Activated naive CD8-positive, alpha-beta T cell treated with anti-CD3 and anti-CD28 coated beads for 36 hours (primary cell): ENCODE measurements around the gene SMIM3. TPM values are rescaled to one million over a fixed set of nuclear protein-coding genes. Genes with fewer than 3 reads are reported as not detected.
A peak's percentile ranks its signal among the peaks of the same experiment; 100 is the strongest.
"Not testable (repeated sequence)": the region's sequence is repeated elsewhere in the genome, so short reads cannot be mapped to it uniquely, and the experiment has no call there.

ENCODE experiments used
- DNase-seq: peaks from one replicate; pipeline ENCODE4 v3.0.0; 2021
- H3K27ac Mint-ChIP-seq: one replicate; pipeline ENCODE4 v1.8.0; 2022; ENCODE audit warnings: mild to moderate bottlenecking, moderate library complexity, mixed read lengths
- H3K27me3 Mint-ChIP-seq: one replicate; pipeline ENCODE4 v1.8.0; 2022; ENCODE audit warnings: mild to moderate bottlenecking, mixed read lengths
- H3K36me3 Mint-ChIP-seq: one replicate; pipeline ENCODE4 v1.8.0; 2021; ENCODE audit warnings: mild to moderate bottlenecking, mixed read lengths
- H3K4me1 Mint-ChIP-seq: one replicate; pipeline ENCODE4 v1.8.0; 2021; ENCODE audit warnings: mixed read lengths
- H3K4me3 Mint-ChIP-seq: one replicate; pipeline ENCODE4 v1.8.0; 2022; ENCODE audit warnings: mild to moderate bottlenecking, moderate library complexity, mixed read lengths
- H3K9me3 Mint-ChIP-seq: one replicate; pipeline ENCODE4 v1.8.0; 2022; ENCODE audit warnings: mixed read lengths
- total RNA-seq, 2 experiments: library from RNA; stranded (reverse); gene quantifications; one replicate each; pipeline ENCODE4 v1.2.3, GENCODE V29; 2021

The SMIM3 gene
- total RNA-seq, 2 experiments from 2014 or later, result 10.4 to 10.6 TPM

DNA sequence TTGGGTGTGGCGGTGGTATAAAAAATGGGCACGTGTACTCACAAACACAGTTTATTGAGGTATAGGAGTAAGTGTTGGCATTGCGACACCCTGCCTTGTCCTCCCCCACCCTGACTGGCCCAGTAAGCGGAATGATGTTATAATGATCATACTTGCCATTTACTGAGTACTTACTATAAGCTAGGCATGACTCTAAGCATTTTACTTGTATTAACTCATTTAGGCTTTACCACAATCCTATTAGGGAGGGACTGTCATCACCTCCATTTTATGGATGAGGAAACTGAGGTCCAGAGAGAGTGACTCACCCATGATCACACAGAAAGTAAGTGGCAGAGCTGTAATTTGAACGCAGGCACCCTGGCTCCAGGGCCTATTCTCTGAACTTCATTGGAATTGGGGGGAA lies 2.3 kb downstream of the SMIM3 start:
- Mint-ChIP-seq H3K27me3 (no peaks in the 10 kb centered on the region), H3K9me3 (peaks cover 5% of the 10 kb centered on the region), H3K4me3 (peak overlapping the region; percentile 100), H3K36me3 (peaks cover 19% of the 10 kb centered on the region), H3K27ac (peak overlapping the region; percentile 68), H3K4me1 (peaks cover 72% of the 10 kb centered on the region)
- no peak for DNase-seq

- Mint-ChIP-seq H3K36me3 (peaks cover 28% of the 10 kb centered on the region), H3K27ac (peak overlapping the region; percentile 91), H3K9me3 (peaks cover 7% of the 10 kb centered on the region), H3K4me1 (peaks cover 76% of the 10 kb centered on the region), H3K27me3 (no peaks in the 10 kb centered on the region), H3K4me3 (no peak overlapping the region)
- no peak for DNase-seq
These were observed 3.4 kb downstream of the SMIM3 start for GRCh38 chr5:150781706-150782614.

- peaks cover 78% of the 10 kb centered on the region for H3K4me1 Mint-ChIP-seq
- no peaks in the 10 kb centered on the region for H3K27me3 Mint-ChIP-seq
- no peak for DNase-seq
- H3K36me3 Mint-ChIP-seq, result peaks cover 33% of the 10 kb centered on the region
- H3K4me3 Mint-ChIP-seq, result peak overlapping the region; percentile 64
- H3K9me3 Mint-ChIP-seq, result peaks cover 7% of the 10 kb centered on the region
- H3K27ac Mint-ChIP-seq, result peak overlapping the region; percentile 91
These were observed 4.3 kb downstream of the SMIM3 start for GRCh38 chr5:150782850-150783249.

DNA sequence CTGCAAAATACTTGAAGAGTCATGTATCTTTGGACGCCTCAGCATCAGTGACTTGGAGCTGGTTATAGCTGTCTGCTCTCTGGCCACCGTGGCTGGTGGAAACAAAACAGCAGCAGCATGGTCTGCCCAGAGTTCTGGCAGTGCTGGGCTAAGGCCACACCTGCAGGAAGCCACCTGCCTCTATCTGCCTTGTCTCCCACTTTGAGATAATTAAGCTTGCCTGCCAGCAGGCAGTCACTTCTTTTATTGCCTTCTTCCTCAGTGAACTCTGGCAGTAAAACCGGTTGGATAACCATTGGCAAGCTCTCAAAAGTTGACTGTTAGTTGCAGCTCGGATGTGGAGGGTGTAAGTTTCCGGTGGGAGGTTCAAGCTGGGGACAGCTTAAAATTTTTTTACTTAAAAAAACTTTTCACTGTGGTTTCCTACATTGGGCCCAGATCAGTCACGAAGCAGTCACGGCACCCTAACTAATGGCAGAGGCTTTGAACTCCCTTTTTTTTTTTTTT lies 4.9 kb downstream of the SMIM3 start:
- peak; percentile 62 for DNase-seq
- H3K9me3 Mint-ChIP-seq, result peaks cover 7% of the 10 kb centered on the region
- H3K4me1 Mint-ChIP-seq, result peaks cover 73% of the 10 kb centered on the region
- H3K4me3 Mint-ChIP-seq, result peak overlapping the region; percentile 64
- peak overlapping the region; percentile 91 for H3K27ac Mint-ChIP-seq
- no peaks in the 10 kb centered on the region for H3K27me3 Mint-ChIP-seq
- peaks cover 33% of the 10 kb centered on the region for H3K36me3 Mint-ChIP-seq

DNA sequence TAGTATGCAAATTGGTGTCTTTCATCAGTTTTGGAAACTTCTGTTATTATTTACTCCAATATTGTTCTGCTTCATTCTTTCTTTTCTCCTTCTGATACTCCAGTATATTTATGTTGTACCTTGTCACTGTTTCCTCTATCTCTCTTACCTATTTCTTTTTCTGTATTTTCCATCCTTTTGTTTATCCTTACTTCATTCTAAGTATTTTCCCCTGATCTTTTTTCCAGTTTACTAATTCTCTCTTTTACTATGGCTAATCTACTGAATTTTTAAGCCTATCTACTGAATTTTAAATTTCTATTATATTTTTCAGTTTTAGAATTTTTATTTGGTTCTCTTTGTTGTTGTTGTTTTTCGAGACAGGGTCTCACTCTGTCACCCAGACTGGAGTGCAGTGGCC lies 7.4 kb downstream of the SMIM3 start:
- Mint-ChIP-seq H3K4me3 (no peak overlapping the region), H3K4me1 (peaks cover 76% of the 10 kb centered on the region), H3K27ac (no peak overlapping the region), H3K27me3 (no peaks in the 10 kb centered on the region), H3K36me3 (peaks cover 30% of the 10 kb centered on the region), H3K9me3 (peaks cover 7% of the 10 kb centered on the region)
- no peak for DNase-seq

DNA sequence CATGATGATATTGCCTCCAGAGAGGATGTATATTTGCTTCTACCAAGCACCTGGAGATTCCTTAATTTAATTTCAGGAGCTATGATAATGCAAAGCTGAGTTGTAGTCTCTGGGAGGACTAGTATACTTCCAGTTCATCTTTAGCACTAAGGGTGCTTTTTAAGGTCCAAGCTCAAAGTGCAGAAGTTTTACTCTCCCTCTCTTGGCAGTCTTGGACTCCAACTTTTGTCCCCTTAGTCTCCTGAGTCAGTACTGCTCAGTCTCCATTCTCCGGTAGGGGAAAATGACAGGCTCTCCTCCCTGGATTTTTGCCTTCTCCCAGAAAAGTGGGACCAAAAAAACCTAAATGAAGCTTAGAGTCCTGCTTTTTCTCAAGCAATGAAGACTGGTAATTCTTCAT lies 8.3 kb downstream of the SMIM3 start:
- H3K27ac Mint-ChIP-seq, result no peak overlapping the region

DNA sequence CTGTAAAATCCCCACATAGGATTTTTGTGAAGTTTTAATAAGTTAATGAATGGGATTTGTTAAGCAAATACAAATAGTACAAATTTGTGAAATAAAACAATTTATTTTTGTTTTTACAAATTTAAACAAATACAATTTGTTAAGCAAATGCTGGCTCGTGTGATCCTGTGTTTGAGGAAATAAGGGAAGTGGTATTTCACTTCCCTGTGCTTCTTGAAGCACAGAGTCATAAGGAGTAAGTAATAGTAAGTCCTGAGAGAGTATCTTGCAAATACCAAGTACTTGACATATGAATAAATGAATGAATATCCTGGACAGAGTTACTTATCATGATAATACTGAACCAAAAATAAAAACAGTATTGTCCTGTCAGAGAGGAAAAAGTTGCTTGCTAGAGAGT lies 9.1 kb downstream of the SMIM3 start:
- Mint-ChIP-seq H3K4me3 (no peak overlapping the region), H3K27ac (no peak overlapping the region)

More for the DNA sequence above, 8.3 kb downstream of the SMIM3 start:
- DNase-seq, result no peak
- H3K4me3 Mint-ChIP-seq, result no peak overlapping the region
- H3K4me1 Mint-ChIP-seq, result peaks cover 74% of the 10 kb centered on the region
- H3K27me3 Mint-ChIP-seq, result no peaks in the 10 kb centered on the region
- peaks cover 7% of the 10 kb centered on the region for H3K9me3 Mint-ChIP-seq
- peaks cover 28% of the 10 kb centered on the region for H3K36me3 Mint-ChIP-seq

DNA sequence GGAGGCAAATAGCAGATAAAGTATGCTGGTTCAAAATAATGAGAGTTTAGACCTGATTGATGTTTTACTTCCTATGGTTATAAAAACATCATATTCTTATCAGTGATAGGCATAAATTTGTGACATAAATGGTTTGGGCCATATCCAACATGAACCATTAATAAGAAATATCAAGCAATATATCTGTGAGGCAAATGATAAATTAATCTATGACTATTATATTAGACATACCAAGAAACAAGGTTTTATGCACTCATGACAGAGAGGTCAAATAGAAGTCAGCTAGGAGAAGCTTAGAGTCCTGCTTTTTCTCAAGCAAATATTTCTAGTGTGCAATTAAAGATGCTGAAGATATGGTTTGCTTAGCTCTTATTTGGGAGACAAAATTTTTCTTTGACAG lies 10.4 kb downstream of the SMIM3 start:
- no peaks in the 10 kb centered on the region for H3K27me3 Mint-ChIP-seq
- H3K9me3 Mint-ChIP-seq, result peaks cover 9% of the 10 kb centered on the region
- peaks cover 58% of the 10 kb centered on the region for H3K4me1 Mint-ChIP-seq
- H3K36me3 Mint-ChIP-seq, result peaks cover 40% of the 10 kb centered on the region
- H3K27ac Mint-ChIP-seq, result peak overlapping the region; percentile 89
- DNase-seq, result no peak
- H3K4me3 Mint-ChIP-seq, result no peak overlapping the region

More for the DNA sequence above, 9.1 kb downstream of the SMIM3 start:
- H3K27me3 Mint-ChIP-seq, result no peaks in the 10 kb centered on the region
- H3K4me1 Mint-ChIP-seq, result peaks cover 70% of the 10 kb centered on the region
- peaks cover 31% of the 10 kb centered on the region for H3K36me3 Mint-ChIP-seq
- peaks cover 7% of the 10 kb centered on the region for H3K9me3 Mint-ChIP-seq
- no peak for DNase-seq

GRCh38 chr5:150789450-150789849 lies 10.9 kb downstream of the SMIM3 start:
- peaks cover 55% of the 10 kb centered on the region for H3K4me1 Mint-ChIP-seq
- H3K27ac Mint-ChIP-seq, result peak overlapping the region; percentile 89
- H3K9me3 Mint-ChIP-seq, result peaks cover 9% of the 10 kb centered on the region
- peak overlapping the region; percentile 73 for H3K4me3 Mint-ChIP-seq
- H3K36me3 Mint-ChIP-seq, result peaks cover 37% of the 10 kb centered on the region
- no peaks in the 10 kb centered on the region for H3K27me3 Mint-ChIP-seq
- no peak for DNase-seq

DNA sequence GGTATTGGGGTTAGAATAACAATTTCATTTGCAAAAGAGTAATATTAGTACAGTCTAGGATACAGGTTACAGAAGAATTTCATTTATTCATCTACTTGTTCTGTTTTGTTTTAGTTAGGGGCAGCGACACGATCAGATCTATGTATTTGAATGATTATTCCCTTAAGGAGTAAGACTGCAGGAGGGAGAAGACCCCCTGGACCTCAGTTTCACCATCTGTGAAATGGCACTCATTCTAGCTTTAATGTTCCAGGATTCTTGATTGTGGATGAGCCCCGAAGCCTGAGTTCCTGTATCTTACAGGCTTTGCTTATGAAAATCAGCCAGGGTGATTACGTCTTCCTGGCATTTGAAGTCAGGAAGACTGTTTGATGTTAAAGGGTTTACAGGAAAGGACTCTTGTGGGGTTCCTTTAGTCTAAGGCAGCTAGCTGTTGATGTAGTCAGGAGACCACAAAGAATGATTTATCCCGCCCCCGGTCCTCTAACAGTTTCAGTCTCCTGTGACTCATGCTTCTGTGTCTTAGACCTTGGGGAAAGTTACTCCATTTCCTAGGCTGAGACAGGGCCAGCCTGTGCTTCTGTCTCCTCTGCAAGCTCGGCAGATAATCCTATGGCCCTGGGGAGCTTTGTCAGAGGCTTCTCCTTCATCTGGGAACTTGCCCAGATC lies 11.5 kb downstream of the SMIM3 start:
- Mint-ChIP-seq H3K4me1 (peaks cover 53% of the 10 kb centered on the region), H3K36me3 (peaks cover 33% of the 10 kb centered on the region), H3K4me3 (peak overlapping the region; percentile 73), H3K27ac (peak overlapping the region; percentile 89), H3K27me3 (no peaks in the 10 kb centered on the region), H3K9me3 (peaks cover 7% of the 10 kb centered on the region)
- DNase-seq, result peak; percentile 72

DNA sequence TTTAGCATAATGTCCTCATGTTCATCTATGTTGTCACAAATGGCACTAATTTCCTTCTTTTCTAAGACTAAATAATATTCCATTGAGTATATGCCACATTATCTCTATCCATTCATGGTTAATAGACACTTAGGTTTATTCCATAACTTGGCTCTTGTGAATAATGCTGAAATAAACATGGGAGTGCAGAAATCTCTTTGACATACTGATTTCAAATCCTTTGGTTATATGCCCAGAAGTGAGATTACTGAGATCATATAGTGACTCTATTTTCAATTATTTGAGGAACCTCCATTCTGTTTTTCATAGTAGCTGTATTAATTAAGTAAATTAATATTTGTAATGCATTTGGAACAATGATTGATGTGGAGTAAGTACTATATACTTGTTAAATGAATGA lies 13.0 kb downstream of the SMIM3 start:
- no peak for DNase-seq
- Mint-ChIP-seq H3K27ac (peak overlapping the region; percentile 57), H3K27me3 (no peaks in the 10 kb centered on the region), H3K36me3 (peaks cover 23% of the 10 kb centered on the region), H3K9me3 (peaks cover 2% of the 10 kb centered on the region), H3K4me3 (peak overlapping the region; percentile 30), H3K4me1 (peaks cover 46% of the 10 kb centered on the region)

DNA sequence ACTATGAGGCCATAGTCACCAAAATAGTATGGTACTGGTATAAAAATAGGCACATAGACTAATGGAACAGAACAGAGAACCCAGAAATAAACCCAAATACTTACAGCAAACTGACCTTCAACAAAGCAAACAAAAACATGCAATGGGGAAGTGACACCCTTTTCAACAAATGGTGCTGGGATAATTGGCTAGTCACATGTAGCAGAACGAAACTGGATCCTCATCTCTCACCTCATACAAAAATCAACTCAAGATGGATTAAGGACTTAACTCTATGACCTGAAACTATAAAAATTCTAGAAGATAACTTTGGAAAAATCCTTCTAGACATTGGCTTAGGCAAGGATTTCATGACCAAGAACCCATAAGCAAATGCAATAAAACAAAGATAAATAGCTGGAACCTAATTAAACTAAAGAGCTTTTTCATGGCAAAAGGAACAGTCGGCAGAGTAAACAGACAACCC lies 14.9 kb downstream of the SMIM3 start:
- not testable (repeated sequence) for H3K27me3 Mint-ChIP-seq, DNase-seq, H3K9me3 Mint-ChIP-seq, H3K27ac Mint-ChIP-seq, H3K4me3 Mint-ChIP-seq
- Mint-ChIP-seq H3K4me1 (peaks cover 43% of the 10 kb centered on the region), H3K36me3 (peaks cover 19% of the 10 kb centered on the region)

DNA sequence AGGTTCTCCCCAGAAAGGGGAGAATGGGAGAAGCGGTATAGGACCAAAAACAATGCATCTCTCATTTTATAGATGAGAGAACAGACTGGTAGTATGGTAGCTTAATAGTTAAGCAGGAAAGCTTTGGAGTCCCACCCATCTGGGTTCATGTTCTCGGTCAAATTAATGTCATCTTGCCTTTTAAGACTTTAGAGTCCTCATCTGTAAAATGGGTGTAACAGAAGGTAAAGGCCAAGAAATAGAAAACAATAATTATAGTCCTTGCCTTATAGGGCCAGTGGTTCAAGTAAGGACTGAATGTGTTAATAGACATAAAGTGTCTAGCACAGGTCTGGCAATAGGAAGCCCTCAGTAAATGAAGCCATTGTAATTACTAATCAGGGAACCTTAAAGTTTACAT lies 16.4 kb downstream of the SMIM3 start:
- Mint-ChIP-seq H3K36me3 (peaks cover 19% of the 10 kb centered on the region), H3K9me3 (peaks cover 2% of the 10 kb centered on the region), H3K27ac (no peak overlapping the region), H3K4me1 (peaks cover 28% of the 10 kb centered on the region), H3K4me3 (no peak overlapping the region), H3K27me3 (no peaks in the 10 kb centered on the region)
- DNase-seq, result no peak

DNA sequence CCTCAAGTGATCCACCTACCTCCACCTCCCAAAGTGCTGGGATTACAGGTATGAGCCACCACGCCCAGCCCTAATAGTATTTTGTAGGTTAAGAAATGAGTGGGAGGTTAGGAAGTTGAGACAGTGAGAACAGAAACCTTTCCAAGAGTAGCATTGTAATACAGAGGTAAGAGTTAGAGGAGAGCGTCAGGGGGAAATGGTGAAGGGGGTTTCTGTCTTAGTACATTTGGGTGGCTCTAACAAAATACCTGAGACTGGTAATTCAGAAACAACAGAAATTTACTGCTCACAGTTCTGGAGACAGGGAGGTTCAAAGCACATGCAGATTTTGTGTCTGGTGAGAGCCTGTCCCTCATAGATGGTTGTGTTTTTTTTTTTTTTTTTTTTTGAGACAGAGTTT lies 18.8 kb downstream of the SMIM3 start:
- Mint-ChIP-seq H3K9me3 (peaks cover 2% of the 10 kb centered on the region), H3K4me3 (no peak overlapping the region), H3K27me3 (peaks cover 7% of the 10 kb centered on the region), H3K27ac (no peak overlapping the region), H3K36me3 (peaks cover 16% of the 10 kb centered on the region), H3K4me1 (peaks cover 20% of the 10 kb centered on the region)
- no peak for DNase-seq
